Upper lobe of left lung (tissue), 4 donors: ENCODE results near the gene CR1L.
"Not testable (repeated sequence)": the region's sequence is repeated elsewhere in the genome, so short reads cannot be mapped to it uniquely, and the experiment has no call there.

Experiments
- EP300 ChIP-seq, 4 donors: sonication (generic); formaldehyde crosslinking; IDR thresholded peaks; one replicate each; pipeline ENCODE4 v1.5.1; 2017; ENCODE audit warnings: antibody characterized with exemption in 4 of 4, control low read depth in 2 of 4
- POLR2A ChIP-seq, 4 donors: fragments of 450-650 bp; IDR thresholded peaks; one replicate each; pipeline ENCODE4 v1.5.1; 2016 to 2017; ENCODE audit warnings: antibody characterized with exemption in 4 of 4, mild to moderate bottlenecking in 2 of 4
- POLR2AphosphoS5 ChIP-seq, 2 donors: sonication (generic); formaldehyde crosslinking; IDR thresholded peaks; one replicate each; pipeline ENCODE4 v1.5.1; 2017; ENCODE audit warnings: antibody characterized with exemption in 2 of 2
- TF ChIP-seq, protein P1 (sequence below), 6 experiments: fragments of 450-650 bp in 4 of 6; fragments of 200-600 bp in 2 of 6; sonication (generic) in 2 of 6; IDR thresholded peaks; one replicate each; pipeline ENCODE4 v1.5.1; 2016 to 2019; ENCODE audit warnings: antibody characterized with exemption in 6 of 6

DNA sequence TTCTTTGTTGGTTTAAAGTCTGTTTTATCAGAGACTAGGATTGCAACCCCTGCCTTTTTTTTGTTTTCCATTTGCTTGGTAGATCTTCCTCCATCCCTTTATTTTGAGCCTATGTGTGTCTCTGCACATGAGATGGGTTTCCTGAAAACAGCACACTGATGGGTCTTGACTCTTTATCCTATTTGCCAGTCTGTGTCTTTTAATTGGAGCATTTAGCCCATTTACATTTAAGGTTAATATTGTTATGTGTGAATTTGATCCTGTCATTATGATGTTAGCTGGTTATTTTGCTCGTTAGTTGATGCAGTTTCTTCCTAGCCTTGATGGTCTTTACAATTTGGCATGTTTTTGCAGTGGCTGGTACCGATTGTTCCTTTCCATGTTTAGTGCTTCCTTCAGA lies 16.5 kb downstream of the CR1L start:
- TF ChIP-seq, protein P1, sequence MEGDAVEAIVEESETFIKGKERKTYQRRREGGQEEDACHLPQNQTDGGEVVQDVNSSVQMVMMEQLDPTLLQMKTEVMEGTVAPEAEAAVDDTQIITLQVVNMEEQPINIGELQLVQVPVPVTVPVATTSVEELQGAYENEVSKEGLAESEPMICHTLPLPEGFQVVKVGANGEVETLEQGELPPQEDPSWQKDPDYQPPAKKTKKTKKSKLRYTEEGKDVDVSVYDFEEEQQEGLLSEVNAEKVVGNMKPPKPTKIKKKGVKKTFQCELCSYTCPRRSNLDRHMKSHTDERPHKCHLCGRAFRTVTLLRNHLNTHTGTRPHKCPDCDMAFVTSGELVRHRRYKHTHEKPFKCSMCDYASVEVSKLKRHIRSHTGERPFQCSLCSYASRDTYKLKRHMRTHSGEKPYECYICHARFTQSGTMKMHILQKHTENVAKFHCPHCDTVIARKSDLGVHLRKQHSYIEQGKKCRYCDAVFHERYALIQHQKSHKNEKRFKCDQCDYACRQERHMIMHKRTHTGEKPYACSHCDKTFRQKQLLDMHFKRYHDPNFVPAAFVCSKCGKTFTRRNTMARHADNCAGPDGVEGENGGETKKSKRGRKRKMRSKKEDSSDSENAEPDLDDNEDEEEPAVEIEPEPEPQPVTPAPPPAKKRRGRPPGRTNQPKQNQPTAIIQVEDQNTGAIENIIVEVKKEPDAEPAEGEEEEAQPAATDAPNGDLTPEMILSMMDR (IDR thresholded peaks at IDR 0.05): not testable (repeated sequence)
- not testable (repeated sequence) for TF ChIP-seq POLR2A, POLR2AphosphoS5, EP300 (IDR thresholded peaks at IDR 0.05)
